Transverse colon (tissue), 3 donors: Measurements from ENCODE around the gene HUNK.

ENCODE experiments used
- CTCF ChIP-seq, 5 experiments: fragments of 200-600 bp in 3 of 5; fragments of 450-650 bp in 2 of 5; sonication (generic) in 3 of 5; IDR thresholded peaks; 1 replicate in 2 of 5; 2 replicates in 3 of 5; pipeline ENCODE4 v1.5.1; 2016 to 2017; ENCODE audit warnings: antibody characterized with exemption in 5 of 5, inconsistent platforms in 3 of 5, mild to moderate bottlenecking in 2 of 5, moderate library complexity in 1 of 5
- POLR2A ChIP-seq: fragments of 450-650 bp; IDR thresholded peaks from one replicate; pipeline ENCODE4 v1.6.1; 2016; ENCODE audit warnings: antibody characterized with exemption, mild to moderate bottlenecking, moderate library complexity

- TF ChIP-seq CTCF (IDR thresholded peaks at IDR 0.05), result no peak
- no peak for TF ChIP-seq POLR2A
Observed at GRCh38 chr21:31844206-31844605, 28.6 kb upstream of the HUNK start.
